ENCODE results near the gene LRRC8A. TPM values are rescaled to one million over a fixed set of nuclear protein-coding genes. Genes with fewer than 3 reads are reported as not detected.

LRRC8A gene
- total RNA-seq, 1 experiment from 2014 or later, result 22.0 TPM

GRCh38 chr9:128909859-128910258, 27.9 kb downstream of the LRRC8A start:
- intact Hi-C loops (cut with micrococcal nuclease), result no loop called here
- H3K27me3 ChIP-seq (ENCODE audit: insufficient read depth, low read length), result no peaks in the 10 kb centered on the region
- BruUV-seq (replicated peaks), result no TSS peak
- H3K79me2 ChIP-seq (ENCODE audit: insufficient read depth, low read length), result peaks cover 15% of the 10 kb centered on the region; the same call in 1 of the 2 replicates
- ChIA-PET RAD21 (ENCODE audit: low non-redundant PET in 1 of 2, low total read pairs in 2 of 2, uncharacterized antibody in 2 of 2, unreplicated experiment in 2 of 2) (no interaction called here), POLR2A (no interaction called here), CTCF (no interaction called here)
- ATAC-seq (no peak), DNase-seq (ENCODE audit: low read depth, low spot score) (no peak)
- H3K36me3 ChIP-seq (ENCODE audit: control insufficient read depth in 1 of 2, insufficient read depth in 2 of 2, low read length in 2 of 2), result peaks cover 6 to 14% of the 10 kb centered on the region in 2 experiments; a peak in 3 of 4 replicates
- TF ChIP-seq SRF (IDR thresholded peaks at IDR 0.05; ENCODE audit: low read depth) (no peak), ZNF274 (IDR thresholded peaks at IDR 0.05; ENCODE audit: low read depth, low read length) (no peak), MAX (IDR thresholded peaks at IDR 0.05) (no peak), RAD21 (IDR thresholded peaks at IDR 0.05; ENCODE audit: low read depth) (no peak), ZBTB33 (IDR thresholded peaks at IDR 0.05; ENCODE audit: extremely low read depth, insufficient replicate concordance, low read length) (no peak), ATF3 (IDR thresholded peaks at IDR 0.05) (no peak), SIN3A (IDR thresholded peaks at IDR 0.05; ENCODE audit: low read depth) (no peak), REST (IDR thresholded peaks at IDR 0.05; ENCODE audit: low read depth) (no peak), CBX3 (IDR thresholded peaks at IDR 0.05; ENCODE audit: low read depth) (no peak), FOSL1 (IDR thresholded peaks at IDR 0.05; ENCODE audit: low read depth) (no peak), POLR2AphosphoS5 (IDR thresholded peaks at IDR 0.05; ENCODE audit: low read depth, low read length) (no peak), CEBPB (IDR thresholded peaks at IDR 0.05; ENCODE audit: low read depth) (no peak)
- H4K20me1 ChIP-seq (ENCODE audit: insufficient read depth), result no peaks in the 10 kb centered on the region
- H3K9me3 ChIP-seq (ENCODE audit: control insufficient read depth in 1 of 2, insufficient read depth in 1 of 2, low read depth in 1 of 2, low read length in 2 of 2), result no peaks in the 10 kb centered on the region
- peaks cover 14 to 32% of the 10 kb centered on the region in 2 experiments for H3K4me1 ChIP-seq (ENCODE audit: control insufficient read depth in 1 of 2, insufficient read depth in 2 of 2, low read length in 2 of 2)
- no peaks in the 10 kb centered on the region for H3K9me2 ChIP-seq (ENCODE audit: insufficient read depth)
- H3K9ac ChIP-seq (ENCODE audit: low read length), result no peak overlapping the region
- no peak overlapping the region for H3K27ac ChIP-seq (ENCODE audit: low read depth, low read length)
- no peak overlapping the region for H3K4me2 ChIP-seq (ENCODE audit: low read length)
- H3K4me3 ChIP-seq (replicated peaks in 1 of 2; ENCODE audit: low read depth in 1 of 2, low read length in 2 of 2), result no peak overlapping the region
- H2AFZ ChIP-seq (ENCODE audit: low read depth, low read length, poor library complexity, severe bottlenecking), result no peak overlapping the region
